RWPE2 (cell line): ENCODE results near the gene NSG1.

ENCODE experiments used
- ATAC-seq: fragments of 200-7000 bp; cut with Tn5 transposase; 3 replicates; pipeline ENCODE4 v1.9.1; 2021; ENCODE audit warnings: low read depth
- DNase-seq: peaks from one replicate; pipeline ENCODE4 v3.0.0-alpha.2; 2020; ENCODE audit warnings: low spot score
- H3K27ac ChIP-seq: fragments of 450-650 bp; 2 replicates; pipeline ENCODE4 v1.5.1; 2017; ENCODE audit warnings: mild to moderate bottlenecking; ENCODE audit not compliant: poor library complexity, severe bottlenecking
- H3K27me3 ChIP-seq: fragments of 250-450 bp; sonication (Bioruptor Pico); 2 replicates; pipeline ENCODE4 v1.5.1; 2021; ENCODE audit warnings: mild to moderate bottlenecking, moderate library complexity; ENCODE audit not compliant: insufficient read depth, poor library complexity, severe bottlenecking
- H3K36me3 ChIP-seq: fragments of 250-450 bp; sonication (Bioruptor Pico); 2 replicates; pipeline ENCODE4 v1.5.1; 2020; ENCODE audit warnings: low read depth, mild to moderate bottlenecking, moderate library complexity
- H3K4me1 ChIP-seq: fragments of 250-450 bp; sonication (Bioruptor Pico); 2 replicates; pipeline ENCODE4 v1.5.1; 2021; ENCODE audit warnings: mild to moderate bottlenecking, moderate library complexity; ENCODE audit not compliant: insufficient read depth, poor library complexity, severe bottlenecking
- H3K4me3 ChIP-seq: fragments of 250-450 bp; sonication (Bioruptor Pico); 2 replicates; pipeline ENCODE4 v1.5.1; 2021; ENCODE audit warnings: mild to moderate bottlenecking, moderate library complexity; ENCODE audit not compliant: severe bottlenecking
- H3K9me3 ChIP-seq: fragments of 250-450 bp; sonication (Bioruptor Pico); 2 replicates; pipeline ENCODE4 v1.5.1; 2021; ENCODE audit warnings: mild to moderate bottlenecking, moderate library complexity; ENCODE audit not compliant: severe bottlenecking
- TF ChIP-seq, protein P1 (sequence below): fragments of 450-650 bp; IDR thresholded peaks from one replicate; pipeline ENCODE4 v1.5.1; 2017; ENCODE audit warnings: mild to moderate bottlenecking, moderate library complexity; ENCODE audit not compliant: poor library complexity, severe bottlenecking

The NSG1 gene

DNA sequence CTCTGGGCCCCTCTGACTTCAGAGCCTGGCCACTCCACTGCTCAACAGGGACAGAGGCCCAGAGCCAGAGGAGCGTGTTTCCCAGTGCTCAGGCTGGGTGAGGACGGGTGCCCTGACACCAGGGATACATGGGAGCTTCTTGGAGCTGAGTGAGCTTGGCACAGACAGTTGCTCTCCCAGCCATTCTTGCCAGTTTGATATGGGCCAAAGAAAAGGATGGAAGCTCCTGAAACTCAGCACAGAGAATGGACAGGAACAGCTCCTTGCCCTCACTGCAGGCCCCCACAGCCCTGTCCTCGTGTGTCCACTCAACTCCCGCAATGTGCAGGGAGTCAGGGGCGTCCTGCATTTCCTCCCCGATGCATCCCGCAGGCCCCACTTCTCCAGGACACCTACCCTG, 38.8 kb downstream of the NSG1 start:
- TF ChIP-seq, protein P1, sequence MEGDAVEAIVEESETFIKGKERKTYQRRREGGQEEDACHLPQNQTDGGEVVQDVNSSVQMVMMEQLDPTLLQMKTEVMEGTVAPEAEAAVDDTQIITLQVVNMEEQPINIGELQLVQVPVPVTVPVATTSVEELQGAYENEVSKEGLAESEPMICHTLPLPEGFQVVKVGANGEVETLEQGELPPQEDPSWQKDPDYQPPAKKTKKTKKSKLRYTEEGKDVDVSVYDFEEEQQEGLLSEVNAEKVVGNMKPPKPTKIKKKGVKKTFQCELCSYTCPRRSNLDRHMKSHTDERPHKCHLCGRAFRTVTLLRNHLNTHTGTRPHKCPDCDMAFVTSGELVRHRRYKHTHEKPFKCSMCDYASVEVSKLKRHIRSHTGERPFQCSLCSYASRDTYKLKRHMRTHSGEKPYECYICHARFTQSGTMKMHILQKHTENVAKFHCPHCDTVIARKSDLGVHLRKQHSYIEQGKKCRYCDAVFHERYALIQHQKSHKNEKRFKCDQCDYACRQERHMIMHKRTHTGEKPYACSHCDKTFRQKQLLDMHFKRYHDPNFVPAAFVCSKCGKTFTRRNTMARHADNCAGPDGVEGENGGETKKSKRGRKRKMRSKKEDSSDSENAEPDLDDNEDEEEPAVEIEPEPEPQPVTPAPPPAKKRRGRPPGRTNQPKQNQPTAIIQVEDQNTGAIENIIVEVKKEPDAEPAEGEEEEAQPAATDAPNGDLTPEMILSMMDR: no peak
- no peak for DNase-seq

DNA sequence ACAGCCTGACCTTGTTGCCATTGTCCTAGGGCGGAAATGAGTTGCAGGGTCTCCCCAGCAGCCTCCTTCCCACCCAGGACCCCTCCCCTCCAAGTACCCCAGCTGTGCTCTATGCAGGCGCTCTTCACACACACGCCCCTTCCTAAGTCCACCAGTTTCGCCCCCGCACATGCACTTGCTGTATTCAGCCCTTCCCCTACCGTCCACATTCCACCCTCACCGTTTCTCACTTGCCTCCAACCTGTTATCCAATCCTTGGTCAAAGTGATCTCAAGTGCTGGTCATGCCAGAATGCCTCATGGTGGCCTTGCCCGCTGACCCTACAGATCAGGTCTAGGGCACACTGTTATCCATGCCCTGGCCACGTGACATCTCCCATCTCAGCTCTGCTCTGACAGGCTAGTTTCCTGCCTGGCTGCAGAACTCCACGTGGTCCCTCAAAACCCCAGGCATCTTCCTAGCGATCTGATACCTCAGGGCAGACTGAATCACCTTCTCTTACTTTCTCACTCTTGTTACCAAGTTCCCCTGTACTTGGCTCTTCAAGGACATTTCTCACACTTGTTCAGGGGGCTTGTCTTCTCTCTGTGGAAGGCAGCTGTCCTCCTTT, 39.7 kb downstream of the NSG1 start:
- no peak overlapping the region for H3K4me3 ChIP-seq
- TF ChIP-seq, protein P1: no peak
- H3K36me3 ChIP-seq: peaks cover 2% of the 10 kb centered on the region
- peaks cover 3% of the 10 kb centered on the region for H3K4me1 ChIP-seq
- no peaks in the 10 kb centered on the region for H3K27me3 ChIP-seq
- no peak for ATAC-seq
- H3K27ac ChIP-seq: no peak overlapping the region
- no peaks in the 10 kb centered on the region for H3K9me3 ChIP-seq
- DNase-seq: no peak

More for the DNA sequence above, 38.8 kb downstream of the NSG1 start:
- no peak for ATAC-seq
- Histone ChIP-seq H3K4me1 (peaks cover 3% of the 10 kb centered on the region), H3K36me3 (peaks cover 4% of the 10 kb centered on the region), H3K27me3 (no peaks in the 10 kb centered on the region), H3K9me3 (no peaks in the 10 kb centered on the region), H3K27ac (no peak overlapping the region), H3K4me3 (no peak overlapping the region)

DNA sequence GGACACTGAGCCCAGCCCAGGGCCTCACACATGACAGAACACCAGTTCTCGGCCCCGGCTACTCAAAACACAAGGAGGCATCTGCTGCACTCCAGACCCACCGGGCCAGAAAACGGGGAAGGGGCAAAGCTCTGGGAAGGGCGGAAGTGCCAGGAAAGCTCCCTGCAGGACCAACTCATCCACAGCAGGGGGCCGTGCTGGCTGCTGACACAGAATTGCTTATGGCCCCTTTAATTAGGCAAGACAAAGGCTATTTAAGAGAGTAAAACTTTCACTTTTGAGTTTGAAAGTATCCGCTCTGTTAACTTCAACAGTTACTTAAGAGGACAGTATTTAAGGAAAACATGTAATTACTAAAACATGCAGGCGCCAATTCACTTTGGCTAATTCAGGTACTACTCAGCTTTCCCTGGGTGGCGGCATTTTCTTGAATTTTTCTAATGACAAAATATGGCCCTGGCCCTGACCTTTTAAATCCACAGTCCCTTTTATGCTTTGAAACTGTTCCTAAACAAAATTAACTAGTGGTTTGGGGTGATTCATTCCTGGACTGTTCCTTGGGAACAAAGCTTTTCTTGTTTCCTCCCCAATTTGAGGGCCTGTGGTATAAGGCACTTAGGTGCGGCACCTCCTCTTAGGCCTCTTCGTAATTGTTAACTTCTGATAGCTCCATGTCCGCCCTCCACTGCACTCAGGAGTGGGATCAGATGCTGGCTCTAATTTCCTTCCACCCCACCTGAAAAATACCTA, 40.4 kb downstream of the NSG1 start:
- Histone ChIP-seq H3K36me3 (no peaks in the 10 kb centered on the region; the same call in 1 of the 2 replicates), H3K4me1 (peaks cover 3% of the 10 kb centered on the region), H3K27ac (no peak overlapping the region), H3K9me3 (no peaks in the 10 kb centered on the region), H3K4me3 (no peak overlapping the region), H3K27me3 (no peaks in the 10 kb centered on the region)
- TF ChIP-seq, protein P1: no peak
- ATAC-seq: no peak
- no peak for DNase-seq

DNA sequence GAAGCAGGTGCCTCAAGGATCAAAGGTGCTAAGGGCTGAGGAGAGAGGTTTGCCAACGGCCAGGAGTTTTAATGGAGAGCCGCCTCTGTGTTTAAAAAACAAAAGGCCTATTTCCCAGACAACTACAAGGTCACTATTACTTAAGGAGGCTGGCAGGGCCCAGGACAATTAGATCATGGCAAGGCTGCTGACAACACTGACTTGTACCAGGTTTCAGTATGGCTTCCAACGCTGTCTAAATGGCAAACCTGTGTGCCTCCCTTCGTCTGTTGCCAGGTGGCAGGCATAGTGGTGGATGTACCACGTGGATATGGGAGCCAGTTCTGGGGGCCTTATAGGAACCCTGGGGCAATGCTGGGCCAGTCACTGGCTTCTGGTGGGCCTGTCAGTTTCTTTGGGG, 41.0 kb downstream of the NSG1 start:
- ATAC-seq: no peak
- Histone ChIP-seq H3K27me3 (no peaks in the 10 kb centered on the region), H3K27ac (no peak overlapping the region), H3K4me1 (peaks cover 3% of the 10 kb centered on the region), H3K4me3 (no peak overlapping the region), H3K9me3 (no peaks in the 10 kb centered on the region), H3K36me3 (no peaks in the 10 kb centered on the region; the same call in 1 of the 2 replicates)
- TF ChIP-seq, protein P1: no peak
- no peak for DNase-seq
